Suprapubic skin (tissue), 4 donors: ENCODE data around the gene ZC3HAV1L.

Experiments used
- CTCF ChIP-seq, 2 donors: fragments of 200-600 bp in 1 of 2; fragments of 450-650 bp in 1 of 2; sonication (generic) in 1 of 2; IDR thresholded peaks; one replicate each; pipeline ENCODE4 v1.5.1; 2016 to 2019; ENCODE audit warnings: antibody characterized with exemption in 2 of 2, mild to moderate bottlenecking in 1 of 2, moderate library complexity in 1 of 2
- EP300 ChIP-seq: sonication (generic); formaldehyde crosslinking; IDR thresholded peaks from one replicate; pipeline ENCODE4 v1.6.1; 2017; ENCODE audit warnings: antibody characterized with exemption
- POLR2A ChIP-seq, 2 donors: fragments of 450-650 bp; IDR thresholded peaks; one replicate each; pipeline ENCODE4 v1.6.1; 2017; ENCODE audit warnings: antibody characterized with exemption in 2 of 2, mild to moderate bottlenecking in 2 of 2, moderate library complexity in 2 of 2
- POLR2AphosphoS5 ChIP-seq, 3 donors: sonication (generic); formaldehyde crosslinking; IDR thresholded peaks; one replicate each; pipeline ENCODE4 v1.6.1; 2017; ENCODE audit warnings: antibody characterized with exemption in 3 of 3

GRCh38 chr7:139026551-139026950, 9.3 kb downstream of the ZC3HAV1L start:
- TF ChIP-seq CTCF (IDR thresholded peaks at IDR 0.05): no peak
- TF ChIP-seq EP300: no peak
- TF ChIP-seq POLR2AphosphoS5 (IDR thresholded peaks at IDR 0.05): no peak
- no peak for TF ChIP-seq POLR2A (IDR thresholded peaks at IDR 0.05)
